ENCODE measurements around the gene IQCH. TPM values are rescaled to one million over a fixed set of nuclear protein-coding genes. Genes with fewer than 3 reads are reported as not detected.
A peak's percentile ranks its signal among the peaks of the same experiment; 100 is the strongest.
"Not testable (repeated sequence)": the region's sequence is repeated elsewhere in the genome, so short reads cannot be mapped to it uniquely, and the experiment has no call there.

IQCH gene
- total and polyA plus RNA-seq, 2 experiments from 2014 or later = 1.7 to 4.6 TPM

DNA sequence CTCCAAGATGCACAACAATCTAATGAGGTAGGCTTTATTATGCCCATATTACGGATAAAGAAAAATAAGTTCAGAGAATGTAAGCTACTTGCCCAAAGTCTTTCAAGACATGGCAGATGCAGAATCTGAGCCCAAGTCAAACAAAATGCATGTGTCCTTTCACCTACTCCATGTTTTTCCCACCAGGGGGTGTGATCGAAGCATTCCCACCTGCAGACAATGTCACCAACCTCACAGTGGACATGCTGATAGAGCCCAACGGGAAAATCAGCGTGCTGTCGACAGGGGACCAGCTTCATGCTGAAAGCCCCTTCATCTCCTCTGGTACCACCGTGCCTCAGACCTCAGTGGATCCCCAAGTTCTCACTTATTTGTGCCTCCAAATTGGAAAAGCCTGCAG, 166.5 kb downstream of the IQCH start:
- no peaks in the 10 kb centered on the region for H3K79me2 ChIP-seq (replicated peaks; ENCODE audit: insufficient read depth)
- no peaks in the 10 kb centered on the region for H3K36me3 ChIP-seq (ENCODE audit: insufficient read depth)
- H4K20me1 ChIP-seq (replicated peaks; ENCODE audit: insufficient read depth) = no peaks in the 10 kb centered on the region
- H3K27ac ChIP-seq (ENCODE audit: low read depth) = no peak overlapping the region
- no peak overlapping the region for H2AFZ ChIP-seq
- no peak overlapping the region for H3K4me3 ChIP-seq
- H3K36me3 Mint-ChIP-seq (ENCODE audit: low read depth) = no peaks in the 10 kb centered on the region
- TF ChIP-seq, protein P1, sequence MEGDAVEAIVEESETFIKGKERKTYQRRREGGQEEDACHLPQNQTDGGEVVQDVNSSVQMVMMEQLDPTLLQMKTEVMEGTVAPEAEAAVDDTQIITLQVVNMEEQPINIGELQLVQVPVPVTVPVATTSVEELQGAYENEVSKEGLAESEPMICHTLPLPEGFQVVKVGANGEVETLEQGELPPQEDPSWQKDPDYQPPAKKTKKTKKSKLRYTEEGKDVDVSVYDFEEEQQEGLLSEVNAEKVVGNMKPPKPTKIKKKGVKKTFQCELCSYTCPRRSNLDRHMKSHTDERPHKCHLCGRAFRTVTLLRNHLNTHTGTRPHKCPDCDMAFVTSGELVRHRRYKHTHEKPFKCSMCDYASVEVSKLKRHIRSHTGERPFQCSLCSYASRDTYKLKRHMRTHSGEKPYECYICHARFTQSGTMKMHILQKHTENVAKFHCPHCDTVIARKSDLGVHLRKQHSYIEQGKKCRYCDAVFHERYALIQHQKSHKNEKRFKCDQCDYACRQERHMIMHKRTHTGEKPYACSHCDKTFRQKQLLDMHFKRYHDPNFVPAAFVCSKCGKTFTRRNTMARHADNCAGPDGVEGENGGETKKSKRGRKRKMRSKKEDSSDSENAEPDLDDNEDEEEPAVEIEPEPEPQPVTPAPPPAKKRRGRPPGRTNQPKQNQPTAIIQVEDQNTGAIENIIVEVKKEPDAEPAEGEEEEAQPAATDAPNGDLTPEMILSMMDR (conservative IDR thresholded peaks at IDR 0.05; ENCODE audit: low read depth in 2 of 2) = peak; percentile 17 to 19; a peak in 2 of 4 replicates
- no peak for TF ChIP-seq CREB1 (CRISPR knock-in tag; IDR thresholded peaks at IDR 0.05; ENCODE audit: low read depth)
- H3K4me1 Mint-ChIP-seq = no peaks in the 10 kb centered on the region
- no peaks in the 10 kb centered on the region for H3K9me2 ChIP-seq (ENCODE audit: insufficient read depth)
- H3F3A ChIP-seq (replicated peaks; ENCODE audit: low read depth) = no peaks in the 10 kb centered on the region
- no peaks in the 10 kb centered on the region for H3K9me3 Mint-ChIP-seq
- no peak overlapping the region for H3K4me3 Mint-ChIP-seq
- no peaks in the 10 kb centered on the region for H3K4me1 ChIP-seq (ENCODE audit: insufficient read depth)
- H3K27ac Mint-ChIP-seq = no peak overlapping the region
- no peaks in the 10 kb centered on the region for H3K27me3 Mint-ChIP-seq (ENCODE audit: insufficient read depth, low read depth, poor library complexity)
- H3K27me3 ChIP-seq (ENCODE audit: insufficient read depth) = no peaks in the 10 kb centered on the region
- no peak for DNase-seq (ENCODE audit: low spot score)
- no peak overlapping the region for H3K4me2 ChIP-seq
- ATAC-seq = no peak

DNA sequence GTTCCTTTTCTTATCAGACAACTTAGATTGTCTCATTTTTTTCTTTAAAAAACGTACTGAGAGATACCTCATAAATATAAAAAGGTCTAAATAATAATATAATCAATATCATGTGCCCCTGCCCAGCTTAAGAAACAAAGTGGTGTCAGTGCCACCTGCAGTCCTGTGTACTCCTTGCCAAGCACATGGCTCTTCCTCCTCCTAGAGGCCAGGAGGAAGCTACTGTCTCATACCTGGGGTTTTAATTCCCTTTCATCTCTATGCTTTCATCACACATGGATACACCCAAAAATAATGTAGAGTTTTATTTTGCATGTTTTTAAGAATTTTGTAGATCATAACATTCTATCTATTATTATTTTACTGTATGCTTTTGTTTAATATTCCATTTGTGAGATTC, 167.7 kb downstream of the IQCH start:
- H3K4me1 Mint-ChIP-seq = no peaks in the 10 kb centered on the region

DNA sequence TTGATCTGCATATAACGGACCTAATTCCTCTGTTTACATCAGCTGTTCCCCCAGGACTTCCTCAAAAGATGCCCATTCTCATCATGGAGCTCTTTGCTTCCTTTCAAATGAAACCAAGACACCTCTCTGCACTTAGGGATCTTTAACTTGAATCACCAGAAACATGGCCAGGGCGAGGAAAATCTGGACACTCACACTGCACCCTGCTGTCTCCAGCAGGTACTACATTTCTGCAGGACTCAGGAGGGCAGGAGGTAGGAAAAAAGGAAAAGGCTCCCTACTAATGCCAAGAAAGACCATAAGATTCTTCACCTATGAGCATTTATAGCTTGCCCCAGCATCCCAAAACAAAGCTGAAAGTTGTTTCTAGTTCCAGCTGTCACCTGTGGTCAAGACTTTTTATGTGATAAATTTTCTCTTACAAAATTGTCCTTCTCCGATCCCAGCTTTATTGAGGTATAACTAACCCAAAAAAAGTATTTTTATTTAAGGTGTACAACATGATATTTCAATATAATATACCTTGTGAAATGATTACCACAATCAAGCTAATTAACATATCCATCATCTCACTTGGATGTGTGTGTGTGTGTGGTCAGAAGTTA, 179.0 kb downstream of the IQCH start:
- H3K27ac Mint-ChIP-seq = no peak overlapping the region
- no peak overlapping the region for H2AFZ ChIP-seq
- no peaks in the 10 kb centered on the region for H3K36me3 ChIP-seq (ENCODE audit: insufficient read depth)
- DNase-seq (ENCODE audit: low spot score) = peak; percentile 74
- no peaks in the 10 kb centered on the region; the same call in 1 of the 2 replicates for H3K9me2 ChIP-seq (ENCODE audit: insufficient read depth)
- H3K27ac ChIP-seq (ENCODE audit: low read depth) = no peak overlapping the region
- H3K4me3 ChIP-seq = no peak overlapping the region
- H3K9me3 Mint-ChIP-seq = no peaks in the 10 kb centered on the region
- ATAC-seq = peak; percentile 91
- TF ChIP-seq CREB1 (CRISPR knock-in tag; IDR thresholded peaks at IDR 0.05; ENCODE audit: low read depth) (no peak), NANOG (IDR thresholded peaks at IDR 0.05; ENCODE audit: borderline replicate concordance) (no peak), JUNB (IDR thresholded peaks at IDR 0.05; ENCODE audit: unreplicated experiment) (no peak)
- TF ChIP-seq, protein P1 (conservative IDR thresholded peaks at IDR 0.05; ENCODE audit: low read depth in 2 of 2) = peak; percentile 81 to 84
- H3K4me1 ChIP-seq (ENCODE audit: insufficient read depth) = peaks cover 15% of the 10 kb centered on the region
- no peaks in the 10 kb centered on the region for H3K27me3 ChIP-seq (ENCODE audit: insufficient read depth)
- no peaks in the 10 kb centered on the region for H3K27me3 Mint-ChIP-seq (ENCODE audit: insufficient read depth, low read depth, poor library complexity)
- no peaks in the 10 kb centered on the region for H4K20me1 ChIP-seq (replicated peaks; ENCODE audit: insufficient read depth)
- no peaks in the 10 kb centered on the region for H3K36me3 Mint-ChIP-seq (ENCODE audit: low read depth)
- no peaks in the 10 kb centered on the region for H3K79me2 ChIP-seq (replicated peaks; ENCODE audit: insufficient read depth)
- no peaks in the 10 kb centered on the region for H3F3A ChIP-seq (replicated peaks; ENCODE audit: low read depth)
- no peak overlapping the region for H3K4me3 Mint-ChIP-seq
- peaks cover 22% of the 10 kb centered on the region for H3K4me1 Mint-ChIP-seq
- H3K4me2 ChIP-seq = no peak overlapping the region

More for the DNA sequence above, 167.7 kb downstream of the IQCH start:
- Histone ChIP-seq H3K4me1 (ENCODE audit: insufficient read depth) (no peaks in the 10 kb centered on the region), H3K27ac (ENCODE audit: low read depth) (no peak overlapping the region), H3K27me3 (ENCODE audit: insufficient read depth) (no peaks in the 10 kb centered on the region), H2AFZ (no peak overlapping the region), H3K79me2 (replicated peaks; ENCODE audit: insufficient read depth) (no peaks in the 10 kb centered on the region), H4K20me1 (replicated peaks; ENCODE audit: insufficient read depth) (no peaks in the 10 kb centered on the region), H3K36me3 (ENCODE audit: insufficient read depth) (no peaks in the 10 kb centered on the region), H3K4me3 (no peak overlapping the region), H3K4me2 (no peak overlapping the region), H3F3A (replicated peaks; ENCODE audit: low read depth) (no peaks in the 10 kb centered on the region), H3K9me2 (ENCODE audit: insufficient read depth) (no peaks in the 10 kb centered on the region)
- Mint-ChIP-seq H3K27ac (no peak overlapping the region), H3K36me3 (ENCODE audit: low read depth) (no peaks in the 10 kb centered on the region), H3K9me3 (no peaks in the 10 kb centered on the region), H3K27me3 (ENCODE audit: insufficient read depth, low read depth, poor library complexity) (no peaks in the 10 kb centered on the region), H3K4me3 (no peak overlapping the region)
- DNase-seq (ENCODE audit: low spot score) (no peak), ATAC-seq (peak; percentile 26; the same call in 1 of the 3 replicates)
- TF ChIP-seq, protein P1 (conservative IDR thresholded peaks at IDR 0.05; ENCODE audit: low read depth in 2 of 2) = peak; percentile 31 to 54
- TF ChIP-seq CREB1 (CRISPR knock-in tag; IDR thresholded peaks at IDR 0.05; ENCODE audit: low read depth) = no peak

DNA sequence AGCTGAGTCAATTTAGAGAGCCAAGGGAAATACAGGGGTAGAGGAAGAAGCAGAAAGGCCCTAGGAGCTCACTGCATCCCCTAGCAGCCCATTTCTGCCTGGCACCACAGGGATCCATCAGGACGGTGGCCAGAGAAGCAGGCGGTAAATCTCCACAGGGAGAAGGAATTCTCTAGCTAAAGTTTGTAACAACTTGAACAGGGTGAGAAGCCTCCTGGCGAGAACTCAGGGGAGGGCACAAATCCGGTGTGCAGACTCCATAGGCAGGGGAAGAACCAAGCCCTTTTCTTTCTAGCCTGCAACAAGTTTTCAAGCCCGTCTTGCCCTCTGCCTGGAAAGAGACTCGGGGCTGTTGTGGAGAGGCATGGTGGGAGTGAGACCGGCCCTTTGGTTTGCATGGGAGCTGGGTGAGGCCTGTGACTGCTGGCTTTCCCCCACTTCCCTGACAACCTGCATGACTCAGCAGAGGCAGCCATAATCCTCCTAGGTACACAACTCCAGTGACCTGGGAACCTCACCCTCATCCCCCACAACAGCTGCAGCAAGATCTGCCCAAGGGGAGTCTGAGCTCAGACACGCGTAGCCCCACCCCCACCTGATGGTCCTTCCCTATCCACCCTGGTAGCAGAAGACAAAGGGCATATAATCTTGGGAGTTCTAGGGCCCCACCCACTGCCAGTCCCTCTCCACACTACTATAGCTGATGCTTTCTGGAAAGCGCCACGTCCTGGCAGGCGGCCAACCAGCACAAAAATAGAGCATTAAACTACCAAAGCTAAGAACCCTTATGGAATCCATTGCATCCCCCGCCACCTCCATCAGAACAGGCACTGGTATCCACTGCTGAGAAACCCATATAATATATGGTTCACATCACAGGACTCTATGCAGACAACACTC, 182.0 kb downstream of the IQCH start:
- peak overlapping the region; percentile 50; the same call in 1 of the 2 replicates for H3K27ac Mint-ChIP-seq
- not testable (repeated sequence) for H3K27ac ChIP-seq (ENCODE audit: low read depth); ATAC-seq; H3K9me2 ChIP-seq (ENCODE audit: insufficient read depth); H3F3A ChIP-seq (replicated peaks; ENCODE audit: low read depth); DNase-seq (ENCODE audit: low spot score); H4K20me1 ChIP-seq (replicated peaks; ENCODE audit: insufficient read depth); H3K4me2 ChIP-seq; H3K27me3 ChIP-seq (ENCODE audit: insufficient read depth); H3K4me3 ChIP-seq; H3K36me3 Mint-ChIP-seq (ENCODE audit: low read depth); H3K27me3 Mint-ChIP-seq (ENCODE audit: insufficient read depth, low read depth, poor library complexity); H3K79me2 ChIP-seq (replicated peaks; ENCODE audit: insufficient read depth); H3K4me3 Mint-ChIP-seq; H3K36me3 ChIP-seq (ENCODE audit: insufficient read depth); H3K9me3 Mint-ChIP-seq
- peaks cover 15% of the 10 kb centered on the region for H3K4me1 ChIP-seq (ENCODE audit: insufficient read depth)
- H3K4me1 Mint-ChIP-seq = peaks cover 22% of the 10 kb centered on the region
- peak overlapping the region; percentile 86 for H2AFZ ChIP-seq
